Astrocyte (in vitro differentiated cells and primary cell): Measurements from ENCODE around the gene ANTXR1.

Experiments
- CTCF ChIP-seq: IDR thresholded peaks from 2 replicates; pipeline ENCODE4 v1.5.1; 2011; ENCODE audit warnings: low read depth, mild to moderate bottlenecking, inconsistent platforms, low read length, moderate library complexity; ENCODE audit not compliant: insufficient read depth
- EZH2 ChIP-seq: IDR thresholded peaks from 2 replicates; pipeline ENCODE4 v1.6.1; 2012; ENCODE audit warnings: mild to moderate bottlenecking, low read length, inconsistent platforms; ENCODE audit not compliant: insufficient read depth

DNA sequence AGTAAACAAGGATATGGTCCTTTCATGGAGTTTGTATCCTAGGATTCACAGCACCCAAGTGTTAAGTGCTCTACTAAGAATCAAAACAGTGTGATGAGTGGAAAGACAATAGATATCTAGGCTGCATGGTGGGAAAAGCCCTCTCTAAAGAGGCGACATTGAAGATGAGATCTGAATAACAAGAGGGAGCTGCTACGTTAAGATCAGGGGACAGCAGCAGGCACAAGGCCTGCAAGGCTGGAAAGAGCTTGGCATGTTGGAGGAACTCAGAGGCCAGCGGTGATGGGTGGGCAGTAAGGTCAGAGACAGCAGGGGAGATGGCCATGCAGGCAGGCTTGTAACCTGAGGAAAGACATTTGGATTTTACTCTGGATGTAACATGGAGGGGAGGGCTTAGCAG, 196.5 kb downstream of the ANTXR1 start:
- no peak for TF ChIP-seq CTCF
- no peak for TF ChIP-seq EZH2
